Osteocyte (in vitro differentiated cells): ENCODE measurements around the gene KRT13. TPM values are rescaled to one million over a fixed set of nuclear protein-coding genes. Genes with fewer than 3 reads are reported as not detected.
A peak's percentile ranks its signal among the peaks of the same experiment; 100 is the strongest.

Source experiments
- DNase-seq: peaks from one replicate; pipeline ENCODE4 v3.0.0; 2021; ENCODE audit warnings: mixed read lengths; ENCODE audit not compliant: unreplicated experiment; ENCODE audit errors: extremely low spot score
- H3K27ac Mint-ChIP-seq: one replicate; pipeline ENCODE4 v1.8.0; 2021; ENCODE audit warnings: mild to moderate bottlenecking, mixed read lengths; ENCODE audit not compliant: unreplicated experiment
- H3K27me3 Mint-ChIP-seq: one replicate; pipeline ENCODE4 v1.8.0; 2021; ENCODE audit warnings: mixed read lengths; ENCODE audit not compliant: unreplicated experiment
- H3K36me3 Mint-ChIP-seq: one replicate; pipeline ENCODE4 v1.8.0; 2021; ENCODE audit warnings: mixed read lengths; ENCODE audit not compliant: unreplicated experiment
- H3K4me1 Mint-ChIP-seq: one replicate; pipeline ENCODE4 v1.8.0; 2021; ENCODE audit warnings: mixed read lengths; ENCODE audit not compliant: unreplicated experiment
- H3K4me3 Mint-ChIP-seq: one replicate; pipeline ENCODE4 v1.8.0; 2021; ENCODE audit warnings: mild to moderate bottlenecking, moderate library complexity, mixed read lengths; ENCODE audit not compliant: unreplicated experiment
- H3K9me3 Mint-ChIP-seq: one replicate; pipeline ENCODE4 v1.8.0; 2021; ENCODE audit warnings: mixed read lengths; ENCODE audit not compliant: unreplicated experiment
- total RNA-seq: library from RNA; stranded (reverse); gene quantifications from 2 replicates; pipeline ENCODE4 v1.2.1, GENCODE V29; 2021
- TF ChIP-seq, protein P1 (sequence below): fragments of 200-600 bp; sonication (generic); IDR thresholded peaks from 2 replicates; pipeline ENCODE4 v1.5.0; 2021; ENCODE audit warnings: antibody characterized with exemption, mild to moderate bottlenecking, moderate library complexity

KRT13 gene
- total RNA-seq, 1 donor from 2014 or later = not detected

DNA sequence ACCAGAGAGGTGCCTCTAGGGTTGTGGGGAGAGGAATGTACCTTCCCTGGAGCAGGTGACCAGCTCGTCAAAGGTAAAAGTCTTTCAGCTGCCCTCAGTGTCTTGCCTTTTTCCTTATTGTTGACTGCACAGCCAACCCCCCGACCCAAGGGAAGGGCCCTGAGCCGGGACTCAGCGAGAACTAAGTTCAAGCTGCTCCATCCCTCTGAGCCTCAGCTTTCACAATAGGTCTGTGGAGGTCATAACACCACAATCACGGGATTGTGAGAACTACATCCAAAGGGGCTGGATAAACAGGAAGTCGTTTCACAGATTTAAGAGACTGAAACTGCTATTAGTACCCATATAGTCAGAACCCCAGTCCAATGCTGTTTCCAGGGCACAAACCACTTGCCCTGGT lies 13.1 kb downstream of the KRT13 start:
- no peak for DNase-seq
- Mint-ChIP-seq H3K4me3 (no peak overlapping the region), H3K4me1 (peaks cover 22% of the 10 kb centered on the region), H3K27ac (peak overlapping the region; percentile 53), H3K9me3 (no peaks in the 10 kb centered on the region), H3K27me3 (no peaks in the 10 kb centered on the region), H3K36me3 (no peaks in the 10 kb centered on the region)
- TF ChIP-seq, protein P1, sequence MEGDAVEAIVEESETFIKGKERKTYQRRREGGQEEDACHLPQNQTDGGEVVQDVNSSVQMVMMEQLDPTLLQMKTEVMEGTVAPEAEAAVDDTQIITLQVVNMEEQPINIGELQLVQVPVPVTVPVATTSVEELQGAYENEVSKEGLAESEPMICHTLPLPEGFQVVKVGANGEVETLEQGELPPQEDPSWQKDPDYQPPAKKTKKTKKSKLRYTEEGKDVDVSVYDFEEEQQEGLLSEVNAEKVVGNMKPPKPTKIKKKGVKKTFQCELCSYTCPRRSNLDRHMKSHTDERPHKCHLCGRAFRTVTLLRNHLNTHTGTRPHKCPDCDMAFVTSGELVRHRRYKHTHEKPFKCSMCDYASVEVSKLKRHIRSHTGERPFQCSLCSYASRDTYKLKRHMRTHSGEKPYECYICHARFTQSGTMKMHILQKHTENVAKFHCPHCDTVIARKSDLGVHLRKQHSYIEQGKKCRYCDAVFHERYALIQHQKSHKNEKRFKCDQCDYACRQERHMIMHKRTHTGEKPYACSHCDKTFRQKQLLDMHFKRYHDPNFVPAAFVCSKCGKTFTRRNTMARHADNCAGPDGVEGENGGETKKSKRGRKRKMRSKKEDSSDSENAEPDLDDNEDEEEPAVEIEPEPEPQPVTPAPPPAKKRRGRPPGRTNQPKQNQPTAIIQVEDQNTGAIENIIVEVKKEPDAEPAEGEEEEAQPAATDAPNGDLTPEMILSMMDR = no peak

- H3K27ac Mint-ChIP-seq = no peak overlapping the region
- TF ChIP-seq, protein P1 = no peak
- DNase-seq = no peak
- no peaks in the 10 kb centered on the region for H3K9me3 Mint-ChIP-seq
- H3K4me1 Mint-ChIP-seq = peaks cover 21% of the 10 kb centered on the region
- no peaks in the 10 kb centered on the region for H3K27me3 Mint-ChIP-seq
- no peaks in the 10 kb centered on the region for H3K36me3 Mint-ChIP-seq
- no peak overlapping the region for H3K4me3 Mint-ChIP-seq
Observed at GRCh38 chr17:41491476-41491875, 13.9 kb downstream of the KRT13 start.

DNA sequence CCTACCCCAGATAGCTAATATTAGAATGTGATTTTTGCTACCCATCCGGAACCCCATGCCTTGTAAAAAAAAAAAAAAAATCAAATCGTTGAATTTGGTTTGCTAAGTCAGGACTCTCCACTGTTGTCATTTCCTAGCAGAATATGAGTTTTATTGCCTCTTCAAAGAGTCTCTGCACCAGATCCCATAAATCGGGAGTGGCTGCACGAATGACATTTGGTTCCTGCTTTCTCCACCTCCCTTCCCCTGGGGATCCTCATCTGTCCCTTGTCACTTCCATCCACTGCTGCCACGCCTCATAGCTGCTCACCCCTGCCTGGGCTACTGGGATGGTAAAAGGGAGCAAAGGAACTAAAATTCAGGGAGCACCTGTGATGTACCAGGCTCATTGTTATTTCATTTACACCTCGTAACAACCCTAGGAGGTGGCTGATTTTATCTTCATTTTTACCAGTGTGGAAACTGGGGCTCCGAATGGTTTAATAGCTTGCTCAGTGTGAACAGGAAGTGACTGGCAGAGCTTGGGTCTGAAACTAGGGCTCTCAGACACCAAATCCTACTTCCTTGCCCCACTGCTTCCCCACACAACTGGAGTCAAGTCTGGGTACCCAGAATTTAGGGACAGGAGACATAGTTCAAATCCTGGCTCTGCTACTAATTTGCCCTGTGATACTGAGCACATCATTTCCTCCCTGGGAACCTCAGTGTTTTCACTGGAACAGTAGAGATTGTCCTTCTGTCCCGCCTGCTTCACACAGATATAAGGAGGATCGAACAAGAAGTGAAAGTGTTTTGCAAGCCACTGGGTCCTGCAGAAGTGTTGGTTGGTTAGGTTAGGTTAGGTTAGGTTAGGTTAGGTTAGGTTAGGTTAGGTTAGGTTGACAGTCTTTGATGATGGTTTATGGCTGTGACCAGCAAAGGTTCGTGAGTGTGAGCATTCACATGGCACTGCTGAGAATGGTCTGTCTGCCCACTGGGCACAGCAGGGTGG lies 15.1 kb downstream of the KRT13 start:
- peaks cover 18% of the 10 kb centered on the region for H3K4me1 Mint-ChIP-seq
- H3K4me3 Mint-ChIP-seq = no peak overlapping the region
- no peak for DNase-seq
- H3K27me3 Mint-ChIP-seq = no peaks in the 10 kb centered on the region
- TF ChIP-seq, protein P1 = no peak
- no peaks in the 10 kb centered on the region for H3K36me3 Mint-ChIP-seq
- H3K9me3 Mint-ChIP-seq = no peaks in the 10 kb centered on the region
- no peak overlapping the region for H3K27ac Mint-ChIP-seq

GRCh38 chr17:41489531-41489930 lies 15.9 kb downstream of the KRT13 start, which contains the start of gene KRT36:
KRT36 (minus strand) TSS chr17:41489910; CDS start chr17:41489864, 46 bp downstream.
- Mint-ChIP-seq H3K4me1 (peaks cover 18% of the 10 kb centered on the region), H3K27ac (no peak within 1 kb of the TSS), H3K4me3 (no peak within 1 kb of the TSS), H3K27me3 (no peaks in the 10 kb centered on the region), H3K9me3 (no peaks in the 10 kb centered on the region), H3K36me3 (no peaks in the 10 kb centered on the region)
- DNase-seq = no peak
- TF ChIP-seq, protein P1 = no peak

GRCh38 chr17:41486809-41487530 lies 18.4 kb downstream of the KRT13 start:
- H3K9me3 Mint-ChIP-seq = no peaks in the 10 kb centered on the region
- DNase-seq = no peak
- no peaks in the 10 kb centered on the region for H3K36me3 Mint-ChIP-seq

More at GRCh38 chr17:41486809-41487530, 18.4 kb downstream of the KRT13 start:
- TF ChIP-seq, protein P1 = peak; percentile 31
- Mint-ChIP-seq H3K27me3 (no peaks in the 10 kb centered on the region), H3K4me3 (no peak overlapping the region), H3K4me1 (no peaks in the 10 kb centered on the region), H3K27ac (no peak overlapping the region)
